Muscle layer of duodenum (tissue), 2 donors: Measurements from ENCODE around the gene AP1G2.
"Not testable (repeated sequence)": the region's sequence is repeated elsewhere in the genome, so short reads cannot be mapped to it uniquely, and the experiment has no call there.

Experiments
- H3K27ac ChIP-seq: one replicate; pipeline ENCODE4 v1.7.0; 2013; ENCODE audit warnings: mild to moderate bottlenecking, low read length
- H3K27me3 ChIP-seq: one replicate; pipeline ENCODE4 v1.7.0; 2013; ENCODE audit warnings: low read depth, mild to moderate bottlenecking, control low read depth, low read length
- H3K36me3 ChIP-seq, 2 donors: one replicate each; pipeline ENCODE4 v1.7.0; 2013; ENCODE audit warnings: low read length in 2 of 2, control low read depth in 1 of 2, mild to moderate bottlenecking in 1 of 2; ENCODE audit not compliant: insufficient read depth in 2 of 2, control insufficient read depth in 1 of 2
- H3K4me1 ChIP-seq, 2 donors: one replicate each; pipeline ENCODE4 v1.7.0; 2013; ENCODE audit warnings: low read length in 2 of 2, mild to moderate bottlenecking in 2 of 2, control low read depth in 1 of 2, moderate library complexity in 1 of 2; ENCODE audit not compliant: insufficient read depth in 2 of 2, control insufficient read depth in 1 of 2
- H3K4me3 ChIP-seq, 2 donors: one replicate each; pipeline ENCODE4 v1.7.0; 2013; ENCODE audit warnings: low read length in 2 of 2, low read depth in 1 of 2, mild to moderate bottlenecking in 1 of 2
- H3K9me3 ChIP-seq, 2 donors: one replicate each; pipeline ENCODE4 v1.7.0; 2013; ENCODE audit warnings: low read length in 2 of 2, control low read depth in 1 of 2, mild to moderate bottlenecking in 1 of 2; ENCODE audit not compliant: control insufficient read depth in 1 of 2
- donor health status: healthy.

The AP1G2 gene

GRCh38 chr14:23608454-23608853, 40.9 kb upstream of the AP1G2 start:
- no peak overlapping the region for H3K4me3 ChIP-seq
- H3K27me3 ChIP-seq: no peaks in the 10 kb centered on the region
- H3K9me3 ChIP-seq: no peaks in the 10 kb centered on the region
- no peaks in the 10 kb centered on the region for H3K36me3 ChIP-seq
- H3K4me1 ChIP-seq: peaks cover 0 to 13% of the 10 kb centered on the region in 2 donors
- no peak overlapping the region for H3K27ac ChIP-seq

- Histone ChIP-seq H3K36me3 (no peaks in the 10 kb centered on the region), H3K4me3 (no peak overlapping the region), H3K27ac (no peak overlapping the region), H3K27me3 (no peaks in the 10 kb centered on the region), H3K4me1 (peaks cover 0 to 2% of the 10 kb centered on the region in 2 donors), H3K9me3 (no peaks in the 10 kb centered on the region)
Observed at GRCh38 chr14:23605931-23606585, 38.5 kb upstream of the AP1G2 start.

- H3K27ac ChIP-seq: no peak overlapping the region
- H3K4me3 ChIP-seq: no peak overlapping the region
- H3K4me1 ChIP-seq: no peaks in the 10 kb centered on the region
- H3K36me3 ChIP-seq: no peaks in the 10 kb centered on the region
- no peaks in the 10 kb centered on the region for H3K27me3 ChIP-seq
- H3K9me3 ChIP-seq: no peaks in the 10 kb centered on the region
Observed at GRCh38 chr14:23604675-23605170, 37.1 kb upstream of the AP1G2 start.

- Histone ChIP-seq H3K4me1 (no peaks in the 10 kb centered on the region), H3K36me3 (no peaks in the 10 kb centered on the region), H3K27ac (no peak overlapping the region), H3K4me3 (no peak overlapping the region), H3K9me3 (no peaks in the 10 kb centered on the region), H3K27me3 (no peaks in the 10 kb centered on the region)
Observed at GRCh38 chr14:23604148-23604547, 36.6 kb upstream of the AP1G2 start.

DNA sequence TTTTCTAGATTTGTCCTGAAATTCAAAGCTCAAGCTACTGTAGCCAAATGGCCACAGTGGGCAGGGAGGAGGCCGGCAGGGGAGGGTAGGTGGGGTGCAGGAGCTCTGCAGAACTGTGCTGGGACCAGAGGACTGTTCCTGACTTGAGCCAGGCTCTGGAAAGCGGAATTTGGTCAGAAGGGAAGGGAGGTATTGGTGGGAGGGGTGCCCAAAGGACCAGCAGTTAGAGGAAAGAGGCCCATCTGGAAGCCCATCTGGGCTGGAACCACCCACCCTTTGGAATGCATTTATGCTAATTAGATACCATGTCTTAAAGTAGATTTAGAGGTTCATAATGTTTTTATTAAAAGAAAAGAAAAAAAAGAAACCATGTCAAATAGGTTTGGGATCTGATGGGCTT, 35.5 kb upstream of the AP1G2 start:
- Histone ChIP-seq H3K36me3 (no peaks in the 10 kb centered on the region), H3K27ac (no peak overlapping the region), H3K4me1 (no peaks in the 10 kb centered on the region), H3K4me3 (no peak overlapping the region), H3K9me3 (no peaks in the 10 kb centered on the region), H3K27me3 (no peaks in the 10 kb centered on the region)

- H3K36me3 ChIP-seq: no peaks in the 10 kb centered on the region
- H3K9me3 ChIP-seq: no peaks in the 10 kb centered on the region
- H3K27me3 ChIP-seq: no peaks in the 10 kb centered on the region
- no peaks in the 10 kb centered on the region for H3K4me1 ChIP-seq
- no peak overlapping the region for H3K4me3 ChIP-seq
- no peak overlapping the region for H3K27ac ChIP-seq
Observed at GRCh38 chr14:23602181-23603095, 34.8 kb upstream of the AP1G2 start.

DNA sequence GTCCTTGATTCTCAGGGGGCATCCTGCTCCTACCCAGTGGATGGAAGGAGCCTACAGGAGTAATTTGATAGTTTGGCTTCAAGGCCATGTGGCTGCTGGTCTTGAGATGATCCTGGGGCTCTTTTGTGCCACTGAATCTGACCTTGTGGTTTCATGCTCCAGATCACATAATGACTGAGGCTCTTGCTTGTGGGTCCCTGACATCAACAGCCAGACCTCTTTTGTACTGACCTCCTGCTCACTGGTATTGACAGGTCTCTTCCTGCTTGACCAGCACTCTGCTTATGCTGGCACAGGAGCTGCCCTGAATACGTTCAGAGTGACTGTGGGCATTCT, 34.2 kb upstream of the AP1G2 start:
- Histone ChIP-seq H3K4me1 (no peaks in the 10 kb centered on the region), H3K27me3 (no peaks in the 10 kb centered on the region), H3K36me3 (no peaks in the 10 kb centered on the region), H3K9me3 (no peaks in the 10 kb centered on the region), H3K27ac (no peak overlapping the region), H3K4me3 (no peak overlapping the region)

- no peak overlapping the region for H3K4me3 ChIP-seq
- no peaks in the 10 kb centered on the region for H3K36me3 ChIP-seq
- no peaks in the 10 kb centered on the region for H3K27me3 ChIP-seq
- H3K4me1 ChIP-seq: no peaks in the 10 kb centered on the region
- no peak overlapping the region for H3K27ac ChIP-seq
- H3K9me3 ChIP-seq: no peaks in the 10 kb centered on the region
Observed at GRCh38 chr14:23601424-23601823, 33.8 kb upstream of the AP1G2 start.

GRCh38 chr14:23600806-23601205, 33.2 kb upstream of the AP1G2 start:
- H3K4me3 ChIP-seq: no peak overlapping the region
- no peaks in the 10 kb centered on the region for H3K9me3 ChIP-seq

DNA sequence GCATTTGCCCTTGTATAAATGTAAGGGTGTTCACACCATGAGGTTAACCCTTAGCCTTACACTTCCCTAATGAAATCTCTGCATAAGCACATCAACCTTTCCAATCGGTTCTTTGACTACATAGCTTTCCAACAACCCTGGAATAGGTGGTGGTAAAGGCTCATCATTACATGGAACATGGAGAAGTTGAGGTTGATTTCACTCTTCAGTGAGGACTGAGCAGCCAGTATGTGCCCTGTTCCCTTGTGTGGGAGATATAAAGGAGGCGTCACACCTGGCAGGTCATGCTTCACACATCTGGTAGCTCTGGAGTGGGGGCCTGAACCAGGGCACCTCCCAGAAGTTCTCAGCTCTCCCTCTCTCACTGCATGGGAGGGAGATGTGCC, 32.7 kb upstream of the AP1G2 start:
- H3K9me3 ChIP-seq: no peaks in the 10 kb centered on the region
- H3K36me3 ChIP-seq: no peaks in the 10 kb centered on the region
- no peak overlapping the region for H3K4me3 ChIP-seq
- H3K4me1 ChIP-seq: no peaks in the 10 kb centered on the region
- H3K27me3 ChIP-seq: no peaks in the 10 kb centered on the region
- no peak overlapping the region for H3K27ac ChIP-seq

More at GRCh38 chr14:23600806-23601205, 33.2 kb upstream of the AP1G2 start:
- no peaks in the 10 kb centered on the region for H3K27me3 ChIP-seq
- no peaks in the 10 kb centered on the region for H3K4me1 ChIP-seq
- H3K27ac ChIP-seq: no peak overlapping the region
- no peaks in the 10 kb centered on the region for H3K36me3 ChIP-seq

GRCh38 chr14:23594191-23594590, 26.6 kb upstream of the AP1G2 start:
- not testable (repeated sequence) for H3K4me1 ChIP-seq, H3K4me3 ChIP-seq, H3K27me3 ChIP-seq, H3K9me3 ChIP-seq, H3K27ac ChIP-seq, H3K36me3 ChIP-seq
